NB4 (cell line): ENCODE data around the gene KCNJ8.

Experiments used
- DNase-seq: peaks from one replicate; pipeline ENCODE4 v3.0.0; 2010; ENCODE audit warnings: low read depth
- H3K4me3 ChIP-seq: one replicate; pipeline ENCODE4 v1.5.1; 2011; ENCODE audit warnings: mild to moderate bottlenecking, low read depth, low read length, moderate library complexity
- MYC ChIP-seq: IDR thresholded peaks from 2 replicates; pipeline ENCODE4 v1.6.1; 2011; ENCODE audit warnings: low read depth, low read length
- POLR2A ChIP-seq: IDR thresholded peaks from 2 replicates; pipeline ENCODE4 v1.6.1; 2011; ENCODE audit warnings: mild to moderate bottlenecking; ENCODE audit not compliant: insufficient read length; ENCODE audit errors: extremely low read depth
- TF ChIP-seq, protein P1 (sequence below): IDR thresholded peaks from 2 replicates; pipeline ENCODE4 v1.6.1; 2011; ENCODE audit warnings: low read depth, low read length
- TF ChIP-seq, protein P2 (sequence below): IDR thresholded peaks from one replicate; pipeline ENCODE4 v1.5.1; 2012; ENCODE audit warnings: low read depth, low read length

Gene KCNJ8

GRCh38 chr12:21745258-21745657 lies 29.2 kb downstream of the KCNJ8 start:
- TF ChIP-seq, protein P1, sequence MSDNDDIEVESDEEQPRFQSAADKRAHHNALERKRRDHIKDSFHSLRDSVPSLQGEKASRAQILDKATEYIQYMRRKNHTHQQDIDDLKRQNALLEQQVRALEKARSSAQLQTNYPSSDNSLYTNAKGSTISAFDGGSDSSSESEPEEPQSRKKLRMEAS: no peak
- TF ChIP-seq, protein P2, sequence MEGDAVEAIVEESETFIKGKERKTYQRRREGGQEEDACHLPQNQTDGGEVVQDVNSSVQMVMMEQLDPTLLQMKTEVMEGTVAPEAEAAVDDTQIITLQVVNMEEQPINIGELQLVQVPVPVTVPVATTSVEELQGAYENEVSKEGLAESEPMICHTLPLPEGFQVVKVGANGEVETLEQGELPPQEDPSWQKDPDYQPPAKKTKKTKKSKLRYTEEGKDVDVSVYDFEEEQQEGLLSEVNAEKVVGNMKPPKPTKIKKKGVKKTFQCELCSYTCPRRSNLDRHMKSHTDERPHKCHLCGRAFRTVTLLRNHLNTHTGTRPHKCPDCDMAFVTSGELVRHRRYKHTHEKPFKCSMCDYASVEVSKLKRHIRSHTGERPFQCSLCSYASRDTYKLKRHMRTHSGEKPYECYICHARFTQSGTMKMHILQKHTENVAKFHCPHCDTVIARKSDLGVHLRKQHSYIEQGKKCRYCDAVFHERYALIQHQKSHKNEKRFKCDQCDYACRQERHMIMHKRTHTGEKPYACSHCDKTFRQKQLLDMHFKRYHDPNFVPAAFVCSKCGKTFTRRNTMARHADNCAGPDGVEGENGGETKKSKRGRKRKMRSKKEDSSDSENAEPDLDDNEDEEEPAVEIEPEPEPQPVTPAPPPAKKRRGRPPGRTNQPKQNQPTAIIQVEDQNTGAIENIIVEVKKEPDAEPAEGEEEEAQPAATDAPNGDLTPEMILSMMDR: no peak
- TF ChIP-seq POLR2A (no peak), MYC (no peak)
- DNase-seq: no peak
- no peak overlapping the region for H3K4me3 ChIP-seq

DNA sequence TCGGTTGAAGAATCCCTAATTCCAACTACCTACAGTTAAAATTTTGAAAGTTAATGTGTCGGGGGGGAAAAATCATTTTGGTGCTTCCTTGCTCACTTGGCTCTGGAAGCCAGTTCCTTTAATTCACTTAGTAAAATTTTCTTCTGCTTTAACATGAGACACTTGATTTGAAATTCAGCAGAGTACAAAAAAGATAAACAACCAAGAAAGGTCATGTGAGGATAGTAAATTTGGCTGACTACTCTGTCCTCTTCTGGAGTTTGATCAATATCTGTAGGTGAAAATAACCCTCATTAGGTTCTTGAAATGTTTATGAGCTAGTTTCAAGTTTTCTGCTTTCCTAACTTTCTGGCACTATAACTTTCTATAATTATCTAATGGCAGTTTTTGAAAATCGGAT lies 43.4 kb downstream of the KCNJ8 start:
- DNase-seq: no peak
- no peak for TF ChIP-seq POLR2A
- TF ChIP-seq, protein P1: no peak
- TF ChIP-seq, protein P2: no peak
- TF ChIP-seq MYC: no peak
- no peak overlapping the region for H3K4me3 ChIP-seq

DNA sequence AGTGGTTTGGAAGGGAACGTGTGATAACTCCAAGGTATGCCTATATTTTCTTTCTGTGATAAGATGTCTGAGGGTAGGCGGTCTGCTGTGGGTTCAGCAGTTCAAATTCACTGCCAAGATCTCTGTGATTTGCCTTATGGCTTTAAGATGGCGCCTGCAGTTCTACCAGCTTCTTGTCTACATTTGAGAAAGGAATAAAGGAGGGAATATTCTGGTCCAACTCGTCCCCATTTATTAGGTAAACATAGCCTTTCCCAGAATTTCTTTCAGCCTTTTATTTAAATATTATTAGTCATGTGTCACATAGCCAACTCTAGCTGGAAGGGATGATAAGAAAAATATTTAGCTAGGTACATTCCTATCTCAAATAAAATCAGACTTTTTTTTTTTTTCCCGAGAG lies 48.8 kb downstream of the KCNJ8 start:
- DNase-seq: no peak
- no peak overlapping the region for H3K4me3 ChIP-seq
- TF ChIP-seq POLR2A (no peak), MYC (no peak)
- TF ChIP-seq, protein P1: no peak
- TF ChIP-seq, protein P2: no peak

GRCh38 chr12:21718944-21719650 lies 55.4 kb downstream of the KCNJ8 start:
- no peak for DNase-seq
- no peak overlapping the region for H3K4me3 ChIP-seq
- TF ChIP-seq, protein P1: no peak
- TF ChIP-seq, protein P2: no peak
- no peak for TF ChIP-seq MYC
- no peak for TF ChIP-seq POLR2A

- no peak for DNase-seq
These were observed 56.1 kb downstream of the KCNJ8 start for GRCh38 chr12:21718403-21718802.

More at GRCh38 chr12:21718403-21718802, 56.1 kb downstream of the KCNJ8 start:
- TF ChIP-seq, protein P2: no peak
- TF ChIP-seq, protein P1: no peak
- no peak for TF ChIP-seq POLR2A
- no peak overlapping the region for H3K4me3 ChIP-seq
